ENCODE data around the gene QRICH1. TPM values are rescaled to one million over a fixed set of nuclear protein-coding genes. Genes with fewer than 3 reads are reported as not detected.

Gene QRICH1
- polyA plus RNA-seq, 1 of the 3 experiments (the other 2 are of a cell fraction), result 58.5 TPM

- TF ChIP-seq USF2 (IDR thresholded peaks at IDR 0.05; ENCODE audit: borderline replicate concordance, low read depth, low read length), result no peak
- no peak for TF ChIP-seq RAD21 (IDR thresholded peaks at IDR 0.05; ENCODE audit: low read length)
- no peak for TF ChIP-seq RFX5 (IDR thresholded peaks at IDR 0.05; ENCODE audit: low read length)
- no peak for TF ChIP-seq MAX (IDR thresholded peaks at IDR 0.05; ENCODE audit: low read depth)
- no peak for TF ChIP-seq CTCF (IDR thresholded peaks at IDR 0.05)
- no peak for TF ChIP-seq RCOR1 (IDR thresholded peaks at IDR 0.05; ENCODE audit: low read length)
- no peak for TF ChIP-seq JUND (IDR thresholded peaks at IDR 0.05)
- no peak for TF ChIP-seq CHD2 (IDR thresholded peaks at IDR 0.05; ENCODE audit: low read length, partially characterized antibody)
- no peak for TF ChIP-seq YY1 (IDR thresholded peaks at IDR 0.05; ENCODE audit: low read depth)
- no peak for TF ChIP-seq GABPA (IDR thresholded peaks at IDR 0.05; ENCODE audit: low read depth)
- no peak for TF ChIP-seq ZBTB33 (IDR thresholded peaks at IDR 0.05; ENCODE audit: borderline replicate concordance, low read depth)
- no peak for TF ChIP-seq SIN3A (IDR thresholded peaks at IDR 0.05; ENCODE audit: borderline replicate concordance, low read depth, low read length)
- no peak for TF ChIP-seq EZH2phosphoT487 (IDR thresholded peaks at IDR 0.05; ENCODE audit: borderline replicate concordance, low read depth)
- no peak for TF ChIP-seq EP300 (IDR thresholded peaks at IDR 0.05; ENCODE audit: borderline replicate concordance in 1 of 2, low read depth in 1 of 2, low read length in 1 of 2)
- no peak for TF ChIP-seq MEF2A (IDR thresholded peaks at IDR 0.05; ENCODE audit: borderline replicate concordance, low read depth)
- TF ChIP-seq TEAD4 (IDR thresholded peaks at IDR 0.05; ENCODE audit: borderline replicate concordance, insufficient read depth), result no peak
- TF ChIP-seq TCF12 (IDR thresholded peaks at IDR 0.05), result no peak
- TF ChIP-seq FOSL2 (IDR thresholded peaks at IDR 0.05; ENCODE audit: borderline replicate concordance, low read depth), result no peak
- TF ChIP-seq NRF1 (IDR thresholded peaks at IDR 0.05; ENCODE audit: low read depth, low read length), result no peak
- no peak for TF ChIP-seq PBX3 (IDR thresholded peaks at IDR 0.05)
- CTCF ChIA-PET, result interaction anchor here (1.9 kb wide), 1 partner anchor 35 kb away, joined by 6 read pairs; the partner anchor contains the start of gene KLHDC8B
- Histone ChIP-seq H3K79me2 (ENCODE audit: insufficient read depth) (peaks cover 24% of the 10 kb centered on the region), H4K20me1 (ENCODE audit: insufficient read depth) (no peaks in the 10 kb centered on the region), H3K27me3 (ENCODE audit: insufficient read depth) (no peaks in the 10 kb centered on the region), H3K9me2 (no peaks in the 10 kb centered on the region), H3K4me3 (ENCODE audit: low read depth in 2 of 2, low read length in 1 of 2) (no peak overlapping the region), H2AFZ (ENCODE audit: low read depth) (no peak overlapping the region), H3K4me2 (no peak overlapping the region), H3K9me3 (no peaks in the 10 kb centered on the region), H3K9ac (no peak overlapping the region), H3K36me3 (replicated peaks in 1 of 2; ENCODE audit: control insufficient read depth in 1 of 2, insufficient read depth in 2 of 2, low read length in 1 of 2) (peaks cover 0 to 4% of the 10 kb centered on the region in 2 experiments), H3F3A (replicated peaks; ENCODE audit: insufficient read depth) (no peaks in the 10 kb centered on the region), H3K4me1 (ENCODE audit: control insufficient read depth in 1 of 2, insufficient read depth in 2 of 2, low read depth in 1 of 2, low read length in 1 of 2) (peaks cover 0 to 18% of the 10 kb centered on the region in 2 experiments; a peak in 1 of 4 replicates), H3K27ac (ENCODE audit: low read depth in 2 of 2, low read length in 1 of 2) (no peak overlapping the region)
- no peak for DNase-seq
- POLR2A ChIA-PET, result no interaction called here
- 78% methylated on average over 4 of the region's 4 CpGs for WGBS (ENCODE audit: low lambda C conversion rate)
Measured at GRCh38 chr3:49135499-49135898, 41.6 kb upstream of the QRICH1 start.

Measured in SK-N-SH (cell line).